Caco-2 (cell line): Measurements from ENCODE around the gene TMEM17. TPM values are rescaled to one million over a fixed set of nuclear protein-coding genes. Genes with fewer than 3 reads are reported as not detected.
A peak's percentile ranks its signal among the peaks of the same experiment; 100 is the strongest.

Source experiments
- BruUV-seq: library from RNA; stranded (reverse); fragments of 400-500 nt; replicated peaks from 2 replicates; lab custom pipeline; 2021; lab: Mats Ljungman, UMichigan
- CTCF ChIA-PET: fragments of 300-600 bp; sonication (Branson Sonifier 250); formaldehyde crosslinking; loops from one replicate; lab custom pipeline; 2022; ENCODE audit warnings: antibody characterized with exemption; lab: Charles Lee
- POLR2A ChIA-PET: fragments of 300-600 bp; sonication (Branson Sonifier 250); formaldehyde crosslinking; loops from one replicate; lab custom pipeline; 2022; ENCODE audit warnings: antibody characterized with exemption; lab: Charles Lee
- DNase-seq, 2 experiments: peaks; one replicate each; pipeline versions ENCODE4 v3.0.0 to v3.0.0-alpha.2; 2020 to 2022
- H3K27me3 ChIP-seq: replicated peaks from 2 replicates; pipeline ENCODE4 v1.6.0; 2011; ENCODE audit warnings: low read length; ENCODE audit not compliant: control insufficient read depth, insufficient read depth
- H3K36me3 ChIP-seq: 2 replicates; pipeline ENCODE4 v1.5.1; 2011; ENCODE audit warnings: low read length; ENCODE audit not compliant: control insufficient read depth, insufficient read depth
- H3K4me1 ChIP-seq: fragments of 250-450 bp; sonication (Bioruptor Pico); 2 replicates; pipeline ENCODE4 v1.5.1; 2020; ENCODE audit warnings: mild to moderate bottlenecking
- H3K4me3 ChIP-seq: 2 replicates; pipeline ENCODE4 v1.5.1; 2011; ENCODE audit warnings: low read depth, mild to moderate bottlenecking, control low read depth, low read length
- H3K9me3 ChIP-seq: fragments of 250-450 bp; sonication (Bioruptor Pico); 2 replicates; pipeline ENCODE4 v1.5.1; 2020; ENCODE audit warnings: mild to moderate bottlenecking, moderate library complexity
- H3K27ac Mint-ChIP-seq: one replicate; pipeline ENCODE4 v1.8.0; 2022; ENCODE audit warnings: mixed read lengths; ENCODE audit not compliant: unreplicated experiment
- H3K27me3 Mint-ChIP-seq: one replicate; pipeline ENCODE4 v1.8.0; 2022; ENCODE audit warnings: mixed read lengths; ENCODE audit not compliant: insufficient read depth, unreplicated experiment
- H3K36me3 Mint-ChIP-seq: one replicate; pipeline ENCODE4 v1.8.0; 2022; ENCODE audit warnings: mild to moderate bottlenecking, mixed read lengths; ENCODE audit not compliant: insufficient read depth, unreplicated experiment
- H3K4me1 Mint-ChIP-seq: one replicate; pipeline ENCODE4 v1.8.0; 2022; ENCODE audit warnings: low read depth, mixed read lengths; ENCODE audit not compliant: unreplicated experiment
- H3K4me3 Mint-ChIP-seq: one replicate; pipeline ENCODE4 v1.8.0; 2022; ENCODE audit warnings: mild to moderate bottlenecking, moderate library complexity, mixed read lengths; ENCODE audit not compliant: unreplicated experiment
- H3K9me3 Mint-ChIP-seq: one replicate; pipeline ENCODE4 v1.8.0; 2022; ENCODE audit warnings: mixed read lengths; ENCODE audit not compliant: unreplicated experiment
- CTCF ChIP-seq, 2 experiments: fragments of 200-600 bp in 1 of 2; IDR thresholded peaks; 1 replicate in 1 of 2; 2 replicates in 1 of 2; pipeline versions ENCODE4 v1.5.1 to v1.8.0; 2011 to 2022; ENCODE audit warnings: antibody characterized with exemption in 1 of 2, control low read depth in 1 of 2, inconsistent platforms in 1 of 2, low read depth in 1 of 2, low read length in 1 of 2, mild to moderate bottlenecking in 1 of 2, moderate library complexity in 1 of 2; ENCODE audit not compliant: insufficient read depth in 1 of 2, severe bottlenecking in 1 of 2, unreplicated experiment in 1 of 2
- intact Hi-C: fragments of 100-400 bp; cut with micrococcal nuclease; formaldehyde crosslinking; loops from one replicate; pipeline ENCODE4 v1.10.0; 2022; ENCODE audit not compliant: unreplicated experiment
- total RNA-seq: library from RNA; stranded (reverse); gene quantifications from 2 replicates; pipeline ENCODE4 v1.2.3, GENCODE V29; 2022

TMEM17 gene
- total RNA-seq, 1 experiment from 2014 or later: 3.3 TPM

DNA sequence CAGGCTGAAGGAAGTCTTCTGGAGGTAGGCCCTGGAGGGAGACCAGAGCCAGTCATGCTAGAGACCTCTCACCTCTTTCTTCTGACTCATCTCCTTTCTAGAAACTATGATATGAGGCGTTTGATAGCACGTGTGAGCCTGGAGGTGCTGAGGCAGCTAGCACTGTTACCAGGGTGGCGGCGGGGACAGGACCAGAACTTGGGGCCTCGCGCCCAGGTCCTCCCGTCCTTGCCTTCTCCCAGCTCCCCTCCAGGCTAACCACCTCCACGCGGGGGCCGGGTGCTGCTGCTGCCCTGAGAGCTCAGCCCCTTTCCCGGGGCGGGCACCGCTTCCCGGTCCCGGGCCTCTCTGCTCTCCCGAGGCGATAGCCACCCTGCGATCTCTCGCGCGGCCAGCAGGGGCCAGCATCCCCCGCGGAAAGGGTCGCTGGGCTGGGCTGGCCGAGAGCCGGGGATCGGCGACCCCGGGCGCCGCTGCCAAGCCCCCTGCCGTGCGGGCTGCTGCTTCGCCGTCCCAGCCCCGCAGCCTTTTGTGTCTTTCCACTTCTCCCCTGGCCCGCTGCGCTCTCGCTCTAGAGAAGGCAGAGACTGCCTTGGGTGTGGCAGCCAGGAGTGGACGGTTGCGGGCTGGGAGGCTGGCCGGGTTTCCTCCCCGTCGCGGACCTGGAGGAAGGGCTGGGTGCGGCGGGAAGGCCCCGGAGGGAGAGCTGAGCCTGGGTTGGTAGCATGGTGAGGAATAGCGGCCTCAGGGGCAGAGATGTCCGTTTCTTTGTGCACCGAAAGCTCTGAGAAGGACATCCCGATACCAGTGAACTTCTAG is 49.1 kb downstream of the TMEM17 start:
- peak overlapping the region; percentile 66 for H3K27ac Mint-ChIP-seq
- ChIA-PET CTCF (interaction anchor here (0.6 to 2.4 kb wide), 18 partner anchors 10 to 463 kb away, joined by 3 to 34 read pairs (median 4); partner anchors contain the start of gene EHBP1), POLR2A (interaction anchor here (0.6 to 1.2 kb wide), 3 partner anchors 113 to 248 kb away, joined by 3 to 5 read pairs (median 3); partner anchors contain the start of gene EHBP1)
- H3K27me3 Mint-ChIP-seq: no peaks in the 10 kb centered on the region
- H3K36me3 Mint-ChIP-seq: no peaks in the 10 kb centered on the region
- BruUV-seq: no TSS peak
- Histone ChIP-seq H3K36me3 (no peaks in the 10 kb centered on the region), H3K27me3 (no peaks in the 10 kb centered on the region), H3K4me3 (peak overlapping the region; percentile 68), H3K9me3 (no peaks in the 10 kb centered on the region), H3K4me1 (peaks cover 38% of the 10 kb centered on the region)
- intact Hi-C loops: loop anchor here (1.0 to 10.0 kb wide), 6 partner anchors 49 to 732 kb away; partner anchors contain the start of genes EHBP1 and TMEM17
- DNase-seq: peak; percentile 82 to 95
- peak; percentile 92 to 98 for TF ChIP-seq CTCF (IDR thresholded peaks at IDR 0.05; ENCODE audit: insufficient read depth in 1 of 2, low read depth in 1 of 2, low read length in 1 of 2, severe bottlenecking in 1 of 2, unreplicated experiment in 1 of 2)
- H3K4me3 Mint-ChIP-seq: peak overlapping the region; percentile 75
- H3K9me3 Mint-ChIP-seq: no peaks in the 10 kb centered on the region
- H3K4me1 Mint-ChIP-seq: peaks cover 8% of the 10 kb centered on the region

- Histone ChIP-seq H3K4me3 (no peak overlapping the region), H3K27me3 (no peaks in the 10 kb centered on the region), H3K9me3 (no peaks in the 10 kb centered on the region), H3K4me1 (peaks cover 40% of the 10 kb centered on the region), H3K36me3 (no peaks in the 10 kb centered on the region)
- Mint-ChIP-seq H3K4me1 (peaks cover 8% of the 10 kb centered on the region), H3K9me3 (no peaks in the 10 kb centered on the region), H3K27me3 (no peaks in the 10 kb centered on the region), H3K27ac (peak overlapping the region; percentile 29), H3K4me3 (peak overlapping the region; percentile 75), H3K36me3 (no peaks in the 10 kb centered on the region)
- no peak for TF ChIP-seq CTCF (IDR thresholded peaks at IDR 0.05; ENCODE audit: insufficient read depth in 1 of 2, low read depth in 1 of 2, low read length in 1 of 2, severe bottlenecking in 1 of 2, unreplicated experiment in 1 of 2)
- POLR2A ChIA-PET: interaction anchor here (0.9 to 1.2 kb wide), 2 partner anchors 114 to 249 kb away, joined by 3 read pairs; partner anchors contain the start of gene EHBP1
- no TSS peak for BruUV-seq
- intact Hi-C loops: loop anchor here (2.0 to 10.0 kb wide), 2 partner anchors 569 to 733 kb away; no protein-coding TSS in a partner anchor
- CTCF ChIA-PET: interaction anchor here (0.6 to 2.4 kb wide), 11 partner anchors 15 to 320 kb away, joined by 3 to 34 read pairs (median 4); partner anchors contain the start of gene EHBP1
- DNase-seq: no peak
Observed at GRCh38 chr2:62455957-62456692, 49.9 kb downstream of the TMEM17 start.

DNA sequence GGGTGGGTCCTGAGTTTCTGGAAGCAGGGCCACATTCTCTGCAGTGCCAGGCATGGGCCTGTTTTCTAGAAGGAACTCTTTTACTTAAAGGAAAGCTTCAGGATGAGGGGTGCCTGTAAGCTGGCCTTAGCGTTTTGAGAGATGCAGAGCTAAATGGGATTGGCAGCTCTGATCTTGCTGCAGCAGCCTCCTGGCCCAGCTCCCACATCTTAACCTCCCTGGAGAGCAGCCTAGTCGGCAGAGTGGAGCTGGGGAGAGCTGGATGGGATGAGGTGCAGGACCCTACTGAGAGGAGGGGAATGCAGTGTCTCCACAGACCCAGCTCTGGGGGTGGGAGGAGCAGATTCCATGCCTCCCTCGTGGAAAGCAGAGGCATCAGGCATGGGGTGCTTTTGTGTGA is 52.0 kb downstream of the TMEM17 start:
- Mint-ChIP-seq H3K27me3 (no peaks in the 10 kb centered on the region), H3K36me3 (no peaks in the 10 kb centered on the region), H3K4me3 (no peak overlapping the region), H3K9me3 (no peaks in the 10 kb centered on the region), H3K4me1 (peaks cover 17% of the 10 kb centered on the region), H3K27ac (no peak overlapping the region)
- ChIA-PET CTCF (interaction anchor here (1.2 kb wide), 1 partner anchor 321 kb away, joined by 4 read pairs; no protein-coding TSS in a partner anchor), POLR2A (no interaction called here)
- H3K4me3 ChIP-seq: no peak overlapping the region
- intact Hi-C loops: loop anchor here (10.0 kb wide), 1 partner anchor 571 kb away; no protein-coding TSS in a partner anchor
- no peaks in the 10 kb centered on the region for H3K9me3 ChIP-seq
- peaks cover 48% of the 10 kb centered on the region for H3K4me1 ChIP-seq
- BruUV-seq: no TSS peak
- no peaks in the 10 kb centered on the region for H3K27me3 ChIP-seq
- DNase-seq: no peak
- no peak for TF ChIP-seq CTCF (IDR thresholded peaks at IDR 0.05; ENCODE audit: insufficient read depth in 1 of 2, low read depth in 1 of 2, low read length in 1 of 2, severe bottlenecking in 1 of 2, unreplicated experiment in 1 of 2)
- H3K36me3 ChIP-seq: no peaks in the 10 kb centered on the region
